ENCODE measurements around the gene COL6A5. TPM values are rescaled to one million over a fixed set of nuclear protein-coding genes. Genes with fewer than 3 reads are reported as not detected.
A peak's percentile ranks its signal among the peaks of the same experiment; 100 is the strongest.

Gene COL6A5
- total and polyA plus RNA-seq, 2 donors (not counting 1 experiment from before 2014, with no cell fraction given) = 0.06 to 0.66 TPM

GRCh38 chr3:130393594-130393993 is 48.1 kb downstream of the COL6A5 start:
- Histone ChIP-seq H3K4me3 (replicated peaks in 1 of 4; ENCODE audit: control extremely low read depth in 1 of 4, insufficient read depth in 1 of 4, low read depth in 3 of 4, low read length in 4 of 4) (no peak overlapping the region), H4K20me1 (ENCODE audit: control insufficient read depth, extremely low read depth, insufficient read depth, low read length) (no peaks in the 10 kb centered on the region), H2AFZ (ENCODE audit: low read length) (no peak overlapping the region), H3K9ac (ENCODE audit: insufficient read depth, low read length) (no peak overlapping the region), H3K4me1 (ENCODE audit: control insufficient read depth, extremely low read depth, insufficient read depth, low read length) (no peaks in the 10 kb centered on the region), H3K4me2 (ENCODE audit: extremely low read depth, insufficient read depth, low read length) (no peak overlapping the region), H3K79me2 (ENCODE audit: control insufficient read depth, insufficient read depth, low read length) (no peaks in the 10 kb centered on the region), H3K36me3 (ENCODE audit: control insufficient read depth, insufficient read depth, low read length) (no peaks in the 10 kb centered on the region), H3K27me3 (ENCODE audit: control insufficient read depth, insufficient read depth, low read length) (no peaks in the 10 kb centered on the region), H3K9me3 (ENCODE audit: control insufficient read depth, insufficient read depth, low read depth, low read length) (no peaks in the 10 kb centered on the region), H3K27ac (ENCODE audit: insufficient read depth, low read length) (no peak overlapping the region)
- DNase-seq (ENCODE audit: low read depth in 2 of 2) = no peak
- TF ChIP-seq CTCF (conservative IDR thresholded peaks at IDR 0.05 in 1 of 2, IDR thresholded peaks at IDR 0.05 in 1 of 2; ENCODE audit: low read depth in 1 of 2, low read length in 2 of 2) = no peak
- TF ChIP-seq EZH2 (IDR thresholded peaks at IDR 0.05; ENCODE audit: low read length, missing control alignments) = no peak

GRCh38 chr3:130395331-130395730 is 49.9 kb downstream of the COL6A5 start:
- H3K4me3 ChIP-seq (replicated peaks in 1 of 4; ENCODE audit: control extremely low read depth in 1 of 4, insufficient read depth in 1 of 4, low read depth in 3 of 4, low read length in 4 of 4) = no peak overlapping the region
- H3K4me2 ChIP-seq (ENCODE audit: extremely low read depth, insufficient read depth, low read length) = no peak overlapping the region
- no peak overlapping the region for H3K27ac ChIP-seq (ENCODE audit: insufficient read depth, low read length)
- H3K36me3 ChIP-seq (ENCODE audit: control insufficient read depth, insufficient read depth, low read length) = no peaks in the 10 kb centered on the region
- DNase-seq (ENCODE audit: low read depth in 2 of 2) = no peak
- TF ChIP-seq CTCF (conservative IDR thresholded peaks at IDR 0.05 in 1 of 2, IDR thresholded peaks at IDR 0.05 in 1 of 2; ENCODE audit: low read depth in 1 of 2, low read length in 2 of 2) = no peak
- no peak for TF ChIP-seq EZH2 (IDR thresholded peaks at IDR 0.05; ENCODE audit: low read length, missing control alignments)
- H3K4me1 ChIP-seq (ENCODE audit: control insufficient read depth, extremely low read depth, insufficient read depth, low read length) = no peaks in the 10 kb centered on the region
- H3K9ac ChIP-seq (ENCODE audit: insufficient read depth, low read length) = no peak overlapping the region
- H3K79me2 ChIP-seq (ENCODE audit: control insufficient read depth, insufficient read depth, low read length) = no peaks in the 10 kb centered on the region
- H3K27me3 ChIP-seq (ENCODE audit: control insufficient read depth, insufficient read depth, low read length) = no peaks in the 10 kb centered on the region
- no peaks in the 10 kb centered on the region for H4K20me1 ChIP-seq (ENCODE audit: control insufficient read depth, extremely low read depth, insufficient read depth, low read length)
- no peak overlapping the region for H2AFZ ChIP-seq (ENCODE audit: low read length)
- no peaks in the 10 kb centered on the region for H3K9me3 ChIP-seq (ENCODE audit: control insufficient read depth, insufficient read depth, low read depth, low read length)

- H3K9ac ChIP-seq (ENCODE audit: insufficient read depth, low read length) = no peak overlapping the region
- no peak overlapping the region for H3K27ac ChIP-seq (ENCODE audit: insufficient read depth, low read length)
- no peak overlapping the region for H3K4me2 ChIP-seq (ENCODE audit: extremely low read depth, insufficient read depth, low read length)
- H3K36me3 ChIP-seq (ENCODE audit: control insufficient read depth, insufficient read depth, low read length) = no peaks in the 10 kb centered on the region
- no peaks in the 10 kb centered on the region for H3K79me2 ChIP-seq (ENCODE audit: control insufficient read depth, insufficient read depth, low read length)
- peak; percentile 34 to 39 for DNase-seq (ENCODE audit: low read depth in 2 of 2)
- no peak for TF ChIP-seq CTCF (conservative IDR thresholded peaks at IDR 0.05 in 1 of 2, IDR thresholded peaks at IDR 0.05 in 1 of 2; ENCODE audit: low read depth in 1 of 2, low read length in 2 of 2)
- no peak for TF ChIP-seq EZH2 (IDR thresholded peaks at IDR 0.05; ENCODE audit: low read length, missing control alignments)
- no peaks in the 10 kb centered on the region for H3K27me3 ChIP-seq (ENCODE audit: control insufficient read depth, insufficient read depth, low read length)
- H3K4me1 ChIP-seq (ENCODE audit: control insufficient read depth, extremely low read depth, insufficient read depth, low read length) = no peaks in the 10 kb centered on the region
- no peak overlapping the region for H2AFZ ChIP-seq (ENCODE audit: low read length)
- no peak overlapping the region for H3K4me3 ChIP-seq (replicated peaks in 1 of 4; ENCODE audit: control extremely low read depth in 1 of 4, insufficient read depth in 1 of 4, low read depth in 3 of 4, low read length in 4 of 4)
- no peaks in the 10 kb centered on the region for H4K20me1 ChIP-seq (ENCODE audit: control insufficient read depth, extremely low read depth, insufficient read depth, low read length)
- H3K9me3 ChIP-seq (ENCODE audit: control insufficient read depth, insufficient read depth, low read depth, low read length) = no peaks in the 10 kb centered on the region
Observed at GRCh38 chr3:130395916-130396315, 50.4 kb downstream of the COL6A5 start.
